ENCODE data around the gene HS3ST1.
A peak's percentile ranks its signal among the peaks of the same experiment; 100 is the strongest.

The HS3ST1 gene

DNA sequence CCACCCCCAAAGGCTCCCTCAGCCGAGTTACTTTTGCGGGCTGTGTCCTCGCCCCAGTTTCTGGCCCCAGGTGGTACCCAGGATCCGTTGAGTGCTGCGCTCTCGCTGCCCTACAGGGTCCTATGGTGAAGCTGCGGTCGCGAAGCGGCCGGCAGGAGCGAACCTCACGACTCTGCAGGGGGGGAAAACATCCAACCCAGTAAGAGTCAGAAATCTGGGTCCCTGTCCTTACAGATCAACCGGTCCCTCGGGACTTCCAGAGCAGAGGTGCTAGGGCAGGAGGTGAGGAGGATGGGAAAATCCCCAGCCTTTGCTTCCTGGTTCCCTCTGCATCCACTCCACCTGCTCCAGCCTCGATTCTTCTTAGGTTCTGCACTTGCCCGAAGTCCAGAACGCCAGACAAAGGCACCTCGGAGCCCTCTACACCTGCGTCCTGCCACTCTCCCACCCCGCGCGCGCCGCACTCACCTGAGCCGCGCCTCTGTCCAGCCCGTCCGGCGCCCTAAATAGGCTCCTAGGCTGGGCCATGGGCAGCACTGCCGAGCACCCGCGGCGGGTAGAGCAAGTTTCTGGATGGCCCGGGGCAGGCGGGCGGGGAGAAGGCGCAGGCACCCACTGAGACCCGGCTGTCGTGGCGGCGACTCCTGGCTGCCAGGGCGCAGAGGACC lies at the start of gene HS3ST1:
TSS of gene HS3ST1 (minus strand) at position 664 of the 668 bp plus-strand sequence. CDS start 28,889 bp downstream, outside the sequence.
- no peaks in the 10 kb centered on the region for H3K36me3 ChIP-seq (ENCODE audit: insufficient read depth, low read length)
- H3K9me3 ChIP-seq (ENCODE audit: low read length): no peaks in the 10 kb centered on the region
- H3K27me3 ChIP-seq (ENCODE audit: insufficient read depth, low read length): peaks cover 41% of the 10 kb centered on the region
- H2AFZ ChIP-seq (ENCODE audit: low read depth, low read length): no peak within 1 kb of the TSS
- H3K4me3 ChIP-seq (ENCODE audit: low read length): peak within 1 kb of the TSS; percentile 34
- H3K4me1 ChIP-seq (ENCODE audit: insufficient read depth, low read length): peaks cover 6% of the 10 kb centered on the region

DNA sequence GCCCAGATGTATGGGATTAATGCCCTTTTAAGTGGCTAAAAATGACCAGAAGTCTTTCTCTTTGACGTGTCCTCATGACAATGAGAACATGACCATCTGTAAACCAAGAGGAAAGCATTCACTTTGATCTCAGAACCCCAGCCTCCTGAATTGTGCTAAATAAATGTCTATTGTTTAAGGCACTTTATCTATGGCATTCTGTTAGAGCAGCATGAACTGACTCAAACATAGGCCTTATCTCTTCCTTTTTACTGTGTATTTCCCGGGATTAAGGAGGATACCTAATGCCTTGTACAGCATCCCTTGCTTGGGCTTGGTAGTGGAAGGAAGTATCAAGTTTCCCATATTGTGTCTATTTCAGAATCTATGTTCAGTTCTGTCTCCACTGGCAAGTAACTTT lies 47.2 kb upstream of the HS3ST1 start:
- no peaks in the 10 kb centered on the region for H3K9me3 ChIP-seq (ENCODE audit: low read length)
- no peaks in the 10 kb centered on the region for H3K4me1 ChIP-seq (ENCODE audit: insufficient read depth, low read length)
- H3K4me3 ChIP-seq (ENCODE audit: low read length): no peak overlapping the region
- no peaks in the 10 kb centered on the region for H3K27me3 ChIP-seq (ENCODE audit: insufficient read depth, low read length)
- no peak overlapping the region for H2AFZ ChIP-seq (ENCODE audit: low read depth, low read length)
- H3K36me3 ChIP-seq (ENCODE audit: insufficient read depth, low read length): no peaks in the 10 kb centered on the region

GRCh38 chr4:11474146-11474545 lies 45.5 kb upstream of the HS3ST1 start:
- H2AFZ ChIP-seq (ENCODE audit: low read depth, low read length): no peak overlapping the region
- no peaks in the 10 kb centered on the region for H3K36me3 ChIP-seq (ENCODE audit: insufficient read depth, low read length)
- H3K27me3 ChIP-seq (ENCODE audit: insufficient read depth, low read length): no peaks in the 10 kb centered on the region
- H3K4me3 ChIP-seq (ENCODE audit: low read length): no peak overlapping the region
- H3K9me3 ChIP-seq (ENCODE audit: low read length): no peaks in the 10 kb centered on the region
- H3K4me1 ChIP-seq (ENCODE audit: insufficient read depth, low read length): no peaks in the 10 kb centered on the region

GRCh38 chr4:11472535-11472934 lies 43.8 kb upstream of the HS3ST1 start:
- Histone ChIP-seq H3K4me3 (ENCODE audit: low read length) (no peak overlapping the region), H3K36me3 (ENCODE audit: insufficient read depth, low read length) (no peaks in the 10 kb centered on the region), H3K4me1 (ENCODE audit: insufficient read depth, low read length) (no peaks in the 10 kb centered on the region), H3K9me3 (ENCODE audit: low read length) (no peaks in the 10 kb centered on the region), H2AFZ (ENCODE audit: low read depth, low read length) (no peak overlapping the region), H3K27me3 (ENCODE audit: insufficient read depth, low read length) (no peaks in the 10 kb centered on the region)

GRCh38 chr4:11471618-11472017 lies 42.9 kb upstream of the HS3ST1 start:
- Histone ChIP-seq H3K9me3 (ENCODE audit: low read length) (no peaks in the 10 kb centered on the region), H2AFZ (ENCODE audit: low read depth, low read length) (no peak overlapping the region), H3K4me3 (ENCODE audit: low read length) (no peak overlapping the region), H3K4me1 (ENCODE audit: insufficient read depth, low read length) (no peaks in the 10 kb centered on the region), H3K36me3 (ENCODE audit: insufficient read depth, low read length) (no peaks in the 10 kb centered on the region), H3K27me3 (ENCODE audit: insufficient read depth, low read length) (no peaks in the 10 kb centered on the region)

- Histone ChIP-seq H2AFZ (ENCODE audit: low read depth, low read length) (no peak overlapping the region), H3K36me3 (ENCODE audit: insufficient read depth, low read length) (no peaks in the 10 kb centered on the region), H3K4me3 (ENCODE audit: low read length) (no peak overlapping the region), H3K27me3 (ENCODE audit: insufficient read depth, low read length) (no peaks in the 10 kb centered on the region), H3K9me3 (ENCODE audit: low read length) (no peaks in the 10 kb centered on the region), H3K4me1 (ENCODE audit: insufficient read depth, low read length) (no peaks in the 10 kb centered on the region)
These were observed 42.4 kb upstream of the HS3ST1 start for GRCh38 chr4:11471046-11471441.

GRCh38 chr4:11470438-11471045 lies 41.8 kb upstream of the HS3ST1 start:
- H2AFZ ChIP-seq (ENCODE audit: low read depth, low read length): no peak overlapping the region
- no peak overlapping the region for H3K4me3 ChIP-seq (ENCODE audit: low read length)
- H3K9me3 ChIP-seq (ENCODE audit: low read length): no peaks in the 10 kb centered on the region
- H3K36me3 ChIP-seq (ENCODE audit: insufficient read depth, low read length): no peaks in the 10 kb centered on the region
- no peaks in the 10 kb centered on the region for H3K27me3 ChIP-seq (ENCODE audit: insufficient read depth, low read length)
- no peaks in the 10 kb centered on the region for H3K4me1 ChIP-seq (ENCODE audit: insufficient read depth, low read length)

- H3K4me1 ChIP-seq (ENCODE audit: insufficient read depth, low read length): no peaks in the 10 kb centered on the region
- H3K9me3 ChIP-seq (ENCODE audit: low read length): no peaks in the 10 kb centered on the region
- no peaks in the 10 kb centered on the region for H3K36me3 ChIP-seq (ENCODE audit: insufficient read depth, low read length)
- no peak overlapping the region for H3K4me3 ChIP-seq (ENCODE audit: low read length)
- no peaks in the 10 kb centered on the region for H3K27me3 ChIP-seq (ENCODE audit: insufficient read depth, low read length)
- no peak overlapping the region for H2AFZ ChIP-seq (ENCODE audit: low read depth, low read length)
These were observed 41.1 kb upstream of the HS3ST1 start for GRCh38 chr4:11469650-11470437.

- Histone ChIP-seq H3K27me3 (ENCODE audit: insufficient read depth, low read length) (no peaks in the 10 kb centered on the region), H3K4me1 (ENCODE audit: insufficient read depth, low read length) (no peaks in the 10 kb centered on the region), H3K4me3 (ENCODE audit: low read length) (no peak overlapping the region), H3K36me3 (ENCODE audit: insufficient read depth, low read length) (no peaks in the 10 kb centered on the region), H3K9me3 (ENCODE audit: low read length) (no peaks in the 10 kb centered on the region), H2AFZ (ENCODE audit: low read depth, low read length) (no peak overlapping the region)
These were observed 40.2 kb upstream of the HS3ST1 start for GRCh38 chr4:11468901-11469300.

GRCh38 chr4:11467931-11468330 lies 39.2 kb upstream of the HS3ST1 start:
- Histone ChIP-seq H3K4me1 (ENCODE audit: insufficient read depth, low read length) (no peaks in the 10 kb centered on the region), H3K9me3 (ENCODE audit: low read length) (no peaks in the 10 kb centered on the region), H3K36me3 (ENCODE audit: insufficient read depth, low read length) (no peaks in the 10 kb centered on the region), H3K4me3 (ENCODE audit: low read length) (no peak overlapping the region), H3K27me3 (ENCODE audit: insufficient read depth, low read length) (no peaks in the 10 kb centered on the region), H2AFZ (ENCODE audit: low read depth, low read length) (no peak overlapping the region)

GRCh38 chr4:11463707-11464106 lies 35.0 kb upstream of the HS3ST1 start:
- Histone ChIP-seq H3K4me1 (ENCODE audit: insufficient read depth, low read length) (no peaks in the 10 kb centered on the region), H3K4me3 (ENCODE audit: low read length) (no peak overlapping the region), H2AFZ (ENCODE audit: low read depth, low read length) (no peak overlapping the region), H3K27me3 (ENCODE audit: insufficient read depth, low read length) (no peaks in the 10 kb centered on the region), H3K9me3 (ENCODE audit: low read length) (no peaks in the 10 kb centered on the region), H3K36me3 (ENCODE audit: insufficient read depth, low read length) (no peaks in the 10 kb centered on the region)

DNA sequence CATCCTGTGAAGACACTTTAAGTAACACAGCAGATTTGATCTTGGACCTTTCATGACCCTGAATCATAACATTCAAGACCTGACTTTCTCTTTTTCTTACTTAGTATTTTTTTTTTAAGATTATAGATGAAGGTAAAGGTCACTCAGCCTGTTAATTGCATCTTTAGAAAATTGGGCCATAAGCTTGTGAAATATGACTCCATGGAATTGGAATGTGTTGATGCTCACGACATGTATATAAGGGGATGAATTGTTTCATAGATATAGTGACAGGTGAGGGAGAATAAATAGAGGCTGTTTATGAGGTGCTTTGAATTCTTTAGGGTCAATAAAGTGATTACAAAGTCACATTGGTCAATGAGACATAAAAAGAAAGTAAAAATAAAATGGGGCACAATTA lies 27.7 kb upstream of the HS3ST1 start:
- no peaks in the 10 kb centered on the region for H3K36me3 ChIP-seq (ENCODE audit: insufficient read depth, low read length)
- no peak overlapping the region for H2AFZ ChIP-seq (ENCODE audit: low read depth, low read length)
- no peaks in the 10 kb centered on the region for H3K27me3 ChIP-seq (ENCODE audit: insufficient read depth, low read length)
- H3K4me1 ChIP-seq (ENCODE audit: insufficient read depth, low read length): no peaks in the 10 kb centered on the region
- H3K4me3 ChIP-seq (ENCODE audit: low read length): no peak overlapping the region
- H3K9me3 ChIP-seq (ENCODE audit: low read length): no peaks in the 10 kb centered on the region

DNA sequence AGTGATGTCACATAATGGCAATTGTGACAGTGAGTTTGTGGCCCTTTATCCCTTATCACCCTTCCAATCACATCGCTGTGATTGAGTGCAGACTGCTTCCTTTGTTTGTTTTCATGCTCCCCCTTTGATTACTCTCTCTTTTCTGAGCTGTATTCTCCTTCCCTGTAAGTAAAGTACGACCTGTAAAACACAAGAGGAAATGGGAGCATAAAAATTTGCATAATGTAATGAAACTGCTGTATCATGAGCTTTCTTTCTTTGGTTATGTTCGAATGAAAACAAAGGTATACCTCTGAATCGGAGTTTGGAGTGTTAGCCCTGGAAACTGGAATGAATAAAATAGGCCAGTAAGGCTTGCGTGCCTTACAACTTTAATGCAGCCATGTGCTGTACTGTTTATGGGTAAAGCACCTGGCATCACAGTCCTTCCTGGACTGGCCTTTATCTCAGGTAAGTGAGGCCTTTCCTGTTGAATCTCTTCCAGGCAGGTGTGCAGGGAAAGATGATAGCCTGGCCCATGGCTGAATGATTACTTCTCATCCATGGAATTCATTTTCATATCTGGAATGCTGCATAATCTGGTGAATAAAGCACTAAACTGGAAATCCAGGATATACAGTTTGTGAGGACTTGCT lies 26.6 kb upstream of the HS3ST1 start:
- Histone ChIP-seq H3K4me3 (ENCODE audit: low read length) (no peak overlapping the region), H2AFZ (ENCODE audit: low read depth, low read length) (no peak overlapping the region), H3K36me3 (ENCODE audit: insufficient read depth, low read length) (no peaks in the 10 kb centered on the region), H3K27me3 (ENCODE audit: insufficient read depth, low read length) (no peaks in the 10 kb centered on the region), H3K9me3 (ENCODE audit: low read length) (no peaks in the 10 kb centered on the region), H3K4me1 (ENCODE audit: insufficient read depth, low read length) (no peaks in the 10 kb centered on the region)
